ENCODE measurements around the gene MAGEB18.

MAGEB18 gene

GRCh38 chrX:26138274-26138673 lies at the start of gene MAGEB18:
Gene MAGEB18 (plus strand): TSS chrX:26138343. CDS start chrX:26138986, 643 bp downstream.
- DNase-seq = no peak

- no peak for DNase-seq
These were observed 37.7 kb upstream of the MAGEB18 start for GRCh38 chrX:26100421-26100920.

- DNase-seq = no peak
These were observed 29.0 kb upstream of the MAGEB18 start for GRCh38 chrX:26109142-26109541.

- DNase-seq = no peak
These were observed 7.9 kb downstream of the MAGEB18 start for GRCh38 chrX:26146024-26146423.

GRCh38 chrX:26160301-26160700 lies 22.2 kb downstream of the MAGEB18 start, which contains the start of gene MAGEB6B:
Gene MAGEB6B (plus strand): TSS chrX:26160601. CDS start chrX:26160601, 0 bp downstream.
- DNase-seq = no peak
